GM12875 (cell line): Measurements from ENCODE around the gene ACOT7.

ENCODE experiments used
- H3K4me3 ChIP-seq: one replicate; pipeline ENCODE4 v1.5.1; 2011; ENCODE audit warnings: low read depth, low read length, control low read depth
- CTCF ChIP-seq: IDR thresholded peaks from 2 replicates; pipeline ENCODE4 v1.5.1; 2011; ENCODE audit warnings: low read depth, mild to moderate bottlenecking, control low read depth, inconsistent platforms, low read length, moderate library complexity, borderline replicate concordance; ENCODE audit not compliant: insufficient read depth

ACOT7 gene

GRCh38 chr1:6342056-6342455 lies 51.5 kb downstream of the ACOT7 start:
- TF ChIP-seq CTCF: no peak
- H3K4me3 ChIP-seq: no peak overlapping the region

GRCh38 chr1:6338695-6339094 lies 54.9 kb downstream of the ACOT7 start:
- H3K4me3 ChIP-seq: no peak overlapping the region
- TF ChIP-seq CTCF: no peak

GRCh38 chr1:6336776-6337622 lies 56.6 kb downstream of the ACOT7 start:
- no peak overlapping the region for H3K4me3 ChIP-seq
- TF ChIP-seq CTCF: no peak

- TF ChIP-seq CTCF: no peak
- H3K4me3 ChIP-seq: no peak overlapping the region
Observed at GRCh38 chr1:6334261-6334993, 59.1 kb downstream of the ACOT7 start.

- no peak for TF ChIP-seq CTCF
- no peak overlapping the region for H3K4me3 ChIP-seq
Observed at GRCh38 chr1:6332821-6333220, 60.7 kb downstream of the ACOT7 start.

GRCh38 chr1:6331543-6332273 lies 61.9 kb downstream of the ACOT7 start:
- no peak overlapping the region for H3K4me3 ChIP-seq
- no peak for TF ChIP-seq CTCF
